ENCODE data around the gene MYCBPAP.

DNA sequence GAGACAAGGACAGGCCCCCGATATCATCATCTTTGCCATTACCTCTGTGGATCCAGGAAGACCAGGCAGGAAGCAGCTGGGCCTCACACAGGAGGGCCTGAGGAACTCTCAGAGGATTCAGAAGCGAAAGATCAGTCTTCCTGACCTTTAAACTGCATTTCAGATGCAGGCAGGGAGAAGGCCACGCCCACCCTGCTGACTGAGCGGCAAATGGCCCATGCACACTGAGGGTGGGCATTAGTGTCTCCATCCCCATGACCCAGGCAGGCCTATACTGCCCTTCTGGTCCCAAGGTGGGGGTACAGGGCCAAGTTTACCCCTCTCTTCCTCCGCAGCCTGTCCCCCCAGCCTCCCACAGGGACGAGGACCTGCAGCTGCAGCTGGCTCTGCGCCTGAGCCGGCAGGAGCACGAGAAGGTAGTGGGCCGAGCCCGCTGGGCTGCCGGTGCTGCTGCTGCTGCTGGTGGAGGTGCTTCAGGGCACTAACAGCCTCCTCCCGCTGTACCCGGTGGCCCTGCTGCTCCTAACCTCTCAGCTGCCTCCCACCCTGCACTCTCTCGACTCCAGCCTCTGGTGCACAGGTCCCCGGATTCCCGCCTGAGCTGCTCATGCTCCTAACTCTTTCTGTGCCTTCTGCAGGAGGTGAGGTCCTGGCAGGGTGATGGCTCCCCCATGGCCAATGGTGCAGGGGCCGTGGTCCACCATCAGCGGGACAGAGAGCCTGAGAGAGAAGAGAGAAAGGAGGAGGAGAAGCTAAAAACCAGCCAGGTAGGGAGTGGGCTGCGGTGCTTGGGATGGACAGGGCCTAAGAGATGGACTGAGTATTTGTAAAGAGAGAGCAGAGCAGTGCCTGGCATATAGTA lies 30.5 kb downstream of the MYCBPAP start:
- TF ChIP-seq YY1 (IDR thresholded peaks at IDR 0.05; ENCODE audit: extremely low read depth, insufficient replicate concordance, low read depth, low read length): no peak
- TF ChIP-seq ZNF274 (IDR thresholded peaks at IDR 0.05; ENCODE audit: low read depth, low read length): no peak
- TF ChIP-seq, protein P1, sequence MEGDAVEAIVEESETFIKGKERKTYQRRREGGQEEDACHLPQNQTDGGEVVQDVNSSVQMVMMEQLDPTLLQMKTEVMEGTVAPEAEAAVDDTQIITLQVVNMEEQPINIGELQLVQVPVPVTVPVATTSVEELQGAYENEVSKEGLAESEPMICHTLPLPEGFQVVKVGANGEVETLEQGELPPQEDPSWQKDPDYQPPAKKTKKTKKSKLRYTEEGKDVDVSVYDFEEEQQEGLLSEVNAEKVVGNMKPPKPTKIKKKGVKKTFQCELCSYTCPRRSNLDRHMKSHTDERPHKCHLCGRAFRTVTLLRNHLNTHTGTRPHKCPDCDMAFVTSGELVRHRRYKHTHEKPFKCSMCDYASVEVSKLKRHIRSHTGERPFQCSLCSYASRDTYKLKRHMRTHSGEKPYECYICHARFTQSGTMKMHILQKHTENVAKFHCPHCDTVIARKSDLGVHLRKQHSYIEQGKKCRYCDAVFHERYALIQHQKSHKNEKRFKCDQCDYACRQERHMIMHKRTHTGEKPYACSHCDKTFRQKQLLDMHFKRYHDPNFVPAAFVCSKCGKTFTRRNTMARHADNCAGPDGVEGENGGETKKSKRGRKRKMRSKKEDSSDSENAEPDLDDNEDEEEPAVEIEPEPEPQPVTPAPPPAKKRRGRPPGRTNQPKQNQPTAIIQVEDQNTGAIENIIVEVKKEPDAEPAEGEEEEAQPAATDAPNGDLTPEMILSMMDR (IDR thresholded peaks at IDR 0.05 in 2 of 3, conservative IDR thresholded peaks at IDR 0.05 in 1 of 3; ENCODE audit: borderline replicate concordance in 1 of 3, insufficient read depth in 1 of 3, low read depth in 2 of 3, low read length in 2 of 3): no peak
- no peak for TF ChIP-seq SP1 (IDR thresholded peaks at IDR 0.05; ENCODE audit: low read depth)
- no peak for TF ChIP-seq POLR2AphosphoS5 (IDR thresholded peaks at IDR 0.05; ENCODE audit: low read depth, low read length)
- TF ChIP-seq, protein P2, sequence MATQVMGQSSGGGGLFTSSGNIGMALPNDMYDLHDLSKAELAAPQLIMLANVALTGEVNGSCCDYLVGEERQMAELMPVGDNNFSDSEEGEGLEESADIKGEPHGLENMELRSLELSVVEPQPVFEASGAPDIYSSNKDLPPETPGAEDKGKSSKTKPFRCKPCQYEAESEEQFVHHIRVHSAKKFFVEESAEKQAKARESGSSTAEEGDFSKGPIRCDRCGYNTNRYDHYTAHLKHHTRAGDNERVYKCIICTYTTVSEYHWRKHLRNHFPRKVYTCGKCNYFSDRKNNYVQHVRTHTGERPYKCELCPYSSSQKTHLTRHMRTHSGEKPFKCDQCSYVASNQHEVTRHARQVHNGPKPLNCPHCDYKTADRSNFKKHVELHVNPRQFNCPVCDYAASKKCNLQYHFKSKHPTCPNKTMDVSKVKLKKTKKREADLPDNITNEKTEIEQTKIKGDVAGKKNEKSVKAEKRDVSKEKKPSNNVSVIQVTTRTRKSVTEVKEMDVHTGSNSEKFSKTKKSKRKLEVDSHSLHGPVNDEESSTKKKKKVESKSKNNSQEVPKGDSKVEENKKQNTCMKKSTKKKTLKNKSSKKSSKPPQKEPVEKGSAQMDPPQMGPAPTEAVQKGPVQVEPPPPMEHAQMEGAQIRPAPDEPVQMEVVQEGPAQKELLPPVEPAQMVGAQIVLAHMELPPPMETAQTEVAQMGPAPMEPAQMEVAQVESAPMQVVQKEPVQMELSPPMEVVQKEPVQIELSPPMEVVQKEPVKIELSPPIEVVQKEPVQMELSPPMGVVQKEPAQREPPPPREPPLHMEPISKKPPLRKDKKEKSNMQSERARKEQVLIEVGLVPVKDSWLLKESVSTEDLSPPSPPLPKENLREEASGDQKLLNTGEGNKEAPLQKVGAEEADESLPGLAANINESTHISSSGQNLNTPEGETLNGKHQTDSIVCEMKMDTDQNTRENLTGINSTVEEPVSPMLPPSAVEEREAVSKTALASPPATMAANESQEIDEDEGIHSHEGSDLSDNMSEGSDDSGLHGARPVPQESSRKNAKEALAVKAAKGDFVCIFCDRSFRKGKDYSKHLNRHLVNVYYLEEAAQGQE (IDR thresholded peaks at IDR 0.05; ENCODE audit: low read depth): no peak
- TF ChIP-seq EZH2phosphoT487 (IDR thresholded peaks at IDR 0.05; ENCODE audit: borderline replicate concordance): no peak
